H1 (cell line): ENCODE measurements around the gene ADAM12. TPM values are rescaled to one million over a fixed set of nuclear protein-coding genes. Genes with fewer than 3 reads are reported as not detected.

Experiments used
- CEBPB ChIP-seq: IDR thresholded peaks from 2 replicates; pipeline ENCODE4 v1.6.1; 2012; ENCODE audit warnings: low read depth, low read length
- CHD7 ChIP-seq: fragments of 300-600 bp; sonication (generic); IDR thresholded peaks from 2 replicates; pipeline ENCODE4 v1.7.1; 2012; ENCODE audit warnings: low read length, moderate library complexity, mild to moderate bottlenecking, inconsistent platforms; ENCODE audit not compliant: insufficient replicate concordance
- EGR1 ChIP-seq: IDR thresholded peaks from 2 replicates; pipeline ENCODE4 v1.6.1; 2011; ENCODE audit warnings: low read depth, low read length, borderline replicate concordance
- FOSL1 ChIP-seq: IDR thresholded peaks from 2 replicates; pipeline ENCODE4 v1.6.1; 2011; ENCODE audit warnings: mild to moderate bottlenecking, low read depth, low read length, moderate library complexity; ENCODE audit not compliant: insufficient read depth
- RAD21 ChIP-seq, 2 experiments: IDR thresholded peaks in 1 of 2; conservative IDR thresholded peaks in 1 of 2; 2 replicates each; pipeline ENCODE4 v1.6.1; 2011; ENCODE audit warnings: low read depth in 2 of 2, low read length in 2 of 2, improper control_type of control experiment in 1 of 2, inconsistent platforms in 1 of 2, mild to moderate bottlenecking in 1 of 2, moderate library complexity in 1 of 2
- RNF2 ChIP-seq: fragments of 200-900, 300-1000 bp; sonication (generic); IDR thresholded peaks from 2 replicates; pipeline ENCODE4 v1.7.1; 2016; ENCODE audit warnings: borderline replicate concordance, low read depth, mild to moderate bottlenecking, antibody characterized with exemption, low read length; ENCODE audit not compliant: poor library complexity, severe bottlenecking; ENCODE audit errors: missing control alignments
- SUZ12 ChIP-seq: fragments of 200-600 bp; sonication (generic); IDR thresholded peaks from 2 replicates; pipeline ENCODE4 v1.6.1; 2012; ENCODE audit warnings: mild to moderate bottlenecking, inconsistent platforms, low read length, moderate library complexity, mixed read lengths
- TEAD4 ChIP-seq: IDR thresholded peaks from 2 replicates; pipeline ENCODE4 v1.6.1; 2012; ENCODE audit warnings: low read depth, low read length, inconsistent platforms, mixed read lengths
- polyA plus RNA-seq, 7 experiments: library from polyadenylated mRNA; depleted of rRNA in 3 of 7; stranded (reverse) in 5 of 7; unstranded in 2 of 7; fragments of >200 nt in 5 of 7; fragments of 200-250 nt in 2 of 7; gene quantifications; 1 replicate in 5 of 7; 2 replicates in 1 of 7; 4 replicates in 1 of 7; pipeline versions ENCODE4 v1.2.1 to v1.2.3, GENCODE V29; 2011 to 2013; ENCODE audit warnings: missing spikeins in 2 of 7, mixed read lengths in 2 of 7
- total RNA-seq: library from RNA; stranded (reverse); fragmentation: NEBNext Ultra II Directional; extraction: Animal tissue kit (Norgen Biotek cat#: 25700); gene quantifications from 2 replicates; pipeline ENCODE4 v1.2.1, GENCODE V29; 2021
- TF ChIP-seq, protein P1 (sequence below): IDR thresholded peaks from 2 replicates; pipeline ENCODE4 v1.6.1; 2012; ENCODE audit warnings: inconsistent platforms

Gene ADAM12
- total and polyA plus RNA-seq, 2 of the 8 experiments (the other 6 are each of a cell fraction or from before 2014, with no cell fraction given) = 0.07 to 0.17 TPM

GRCh38 chr10:126230587-126230986, 157.7 kb downstream of the ADAM12 start (continued):
- TF ChIP-seq CHD7 (no peak), TEAD4 (no peak), RNF2 (no peak), SUZ12 (no peak), FOSL1 (no peak), RAD21 (IDR thresholded peaks at IDR 0.05 in 1 of 2, conservative IDR thresholded peaks at IDR 0.05 in 1 of 2; ENCODE audit: low read depth in 2 of 2, low read length in 2 of 2) (no peak), EGR1 (no peak), CEBPB (no peak)
- TF ChIP-seq, protein P1, sequence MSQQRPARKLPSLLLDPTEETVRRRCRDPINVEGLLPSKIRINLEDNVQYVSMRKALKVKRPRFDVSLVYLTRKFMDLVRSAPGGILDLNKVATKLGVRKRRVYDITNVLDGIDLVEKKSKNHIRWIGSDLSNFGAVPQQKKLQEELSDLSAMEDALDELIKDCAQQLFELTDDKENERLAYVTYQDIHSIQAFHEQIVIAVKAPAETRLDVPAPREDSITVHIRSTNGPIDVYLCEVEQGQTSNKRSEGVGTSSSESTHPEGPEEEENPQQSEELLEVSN = no peak
